Keratinocyte (primary cell): ENCODE data around the gene FGFR3. TPM values are rescaled to one million over a fixed set of nuclear protein-coding genes. Genes with fewer than 3 reads are reported as not detected.

Source experiments
- DNase-seq: peaks from one replicate; pipeline ENCODE4 v3.0.0-alpha.2; 2011; ENCODE audit warnings: low read depth, missing footprints, low spot score
- FAIRE-seq: peaks from 2 replicates; lab custom pipeline; 2011; peaks lifted over from hg19 to GRCh38; lab: Jason Lieb, UNC
- H2AFZ ChIP-seq: 2 replicates; pipeline ENCODE4 v1.6.0; 2012; ENCODE audit warnings: low read length, control low read depth, inconsistent platforms; ENCODE audit not compliant: control insufficient read depth
- H3K27ac ChIP-seq: 2 replicates; pipeline ENCODE4 v1.5.1; 2011; ENCODE audit warnings: low read length; ENCODE audit not compliant: control insufficient read depth, insufficient read depth
- H3K27me3 ChIP-seq: 3 replicates; pipeline ENCODE4 v1.6.0; 2011; ENCODE audit warnings: low read length; ENCODE audit not compliant: control insufficient read depth, insufficient read depth; ENCODE audit errors: extremely low read depth
- H3K36me3 ChIP-seq, 2 experiments: 2 replicates in 1 of 2; 3 replicates in 1 of 2; pipeline ENCODE4 v1.5.1; 2011; ENCODE audit warnings: low read length in 2 of 2, mild to moderate bottlenecking in 1 of 2; ENCODE audit not compliant: control insufficient read depth in 2 of 2, insufficient read depth in 2 of 2; ENCODE audit errors: extremely low read depth in 1 of 2
- H3K4me1 ChIP-seq: 3 replicates; pipeline ENCODE4 v1.5.1; 2011; ENCODE audit warnings: low read length; ENCODE audit not compliant: control insufficient read depth, insufficient read depth; ENCODE audit errors: extremely low read depth
- H3K4me2 ChIP-seq: 3 replicates; pipeline ENCODE4 v1.6.0; 2011; ENCODE audit warnings: low read depth, low read length; ENCODE audit not compliant: control insufficient read depth, insufficient read depth; ENCODE audit errors: extremely low read depth
- H3K4me3 ChIP-seq, 3 experiments: fragments of 200-600 bp in 1 of 3; sonication (generic) in 1 of 3; 2 replicates in 2 of 3; 3 replicates in 1 of 3; pipeline ENCODE4 v1.5.1; 2011 to 2016; ENCODE audit warnings: low read length in 3 of 3, mild to moderate bottlenecking in 3 of 3, control low read depth in 2 of 3, inconsistent platforms in 1 of 3, low read depth in 1 of 3, mixed read lengths in 1 of 3, mixed run types in 1 of 3, moderate library complexity in 1 of 3; ENCODE audit not compliant: control insufficient read depth in 2 of 3, insufficient read depth in 2 of 3; ENCODE audit errors: extremely low read depth in 1 of 3
- H3K79me2 ChIP-seq: 2 replicates; pipeline ENCODE4 v1.6.0; 2012; ENCODE audit warnings: low read length; ENCODE audit not compliant: control insufficient read depth, insufficient read depth
- H3K9ac ChIP-seq: 3 replicates; pipeline ENCODE4 v1.6.0; 2011; ENCODE audit warnings: low read length; ENCODE audit not compliant: control insufficient read depth, insufficient read depth; ENCODE audit errors: extremely low read depth
- H3K9me1 ChIP-seq: 3 replicates; pipeline ENCODE4 v1.6.0; 2011; ENCODE audit warnings: low read length; ENCODE audit not compliant: control insufficient read depth, insufficient read depth; ENCODE audit errors: extremely low read depth
- H3K9me3 ChIP-seq: 2 replicates; pipeline ENCODE4 v1.5.1; 2012; ENCODE audit warnings: low read depth, low read length; ENCODE audit not compliant: control insufficient read depth
- H4K20me1 ChIP-seq: 3 replicates; pipeline ENCODE4 v1.6.0; 2011; ENCODE audit warnings: low read length; ENCODE audit not compliant: control insufficient read depth, insufficient read depth; ENCODE audit errors: extremely low read depth
- CTCF ChIP-seq, 3 experiments: IDR thresholded peaks in 1 of 3; conservative IDR thresholded peaks in 1 of 3; optimal IDR thresholded peaks in 1 of 3; 2 replicates in 2 of 3; 3 replicates in 1 of 3; pipeline versions ENCODE3 to v1.5.1; 2011; ENCODE audit warnings: low read length in 3 of 3, mild to moderate bottlenecking in 3 of 3, moderate library complexity in 2 of 3, control low read depth in 1 of 3, inconsistent platforms in 1 of 3; ENCODE audit not compliant: insufficient read depth in 2 of 3; ENCODE audit errors: extremely low read depth in 1 of 3
- EZH2 ChIP-seq: IDR thresholded peaks from one replicate; pipeline ENCODE4 v1.6.1; 2012; ENCODE audit warnings: inconsistent platforms, mild to moderate bottlenecking, low read length, moderate library complexity
- dilution Hi-C: fragments of 300-500 bp; cut with MboI; formaldehyde crosslinking; loops from one replicate; pipeline ENCODE4 v1.7.0; 2020; ENCODE audit warnings: low sequenced_read_pairs; ENCODE audit not compliant: extremely low pct_ligation_motif_present
- polyA plus RNA-seq, 5 experiments: library from polyadenylated mRNA; depleted of rRNA in 3 of 5; stranded (reverse) in 3 of 5; stranded (forward) in 1 of 5; unstranded in 1 of 5; fragments of >200 nt; gene quantifications; 1 replicate in 1 of 5; 2 replicates in 3 of 5; 3 replicates in 1 of 5; pipeline versions ENCODE4 v1.2.1 to v1.2.3, GENCODE V29; 2011 to 2012; ENCODE audit warnings: missing spikeins in 2 of 5, low read depth in 1 of 5, low replicate concordance in 1 of 5

Gene FGFR3
- polyA plus RNA-seq, 1 donor (not counting 4 experiments of a cell fraction or from before 2014, with no cell fraction given) = 45.2 TPM

- Histone ChIP-seq H3K27ac (no peak overlapping the region), H3K4me3 (no peak overlapping the region), H2AFZ (no peak overlapping the region), H3K27me3 (no peaks in the 10 kb centered on the region), H3K79me2 (no peaks in the 10 kb centered on the region), H3K9me1 (no peaks in the 10 kb centered on the region), H3K9ac (no peak overlapping the region), H3K4me1 (no peaks in the 10 kb centered on the region), H3K4me2 (no peak overlapping the region), H3K36me3 (peaks cover 27 to 32% of the 10 kb centered on the region in 2 experiments), H4K20me1 (peaks cover 9% of the 10 kb centered on the region), H3K9me3 (no peaks in the 10 kb centered on the region)
- no peak for TF ChIP-seq EZH2
- peak in 2 of 3 experiments; percentile 80 to 90 for TF ChIP-seq CTCF (optimal IDR thresholded peaks at IDR 0.05 in 1 of 3, IDR thresholded peaks at IDR 0.05 in 1 of 3, conservative IDR thresholded peaks at IDR 0.05 in 1 of 3; ENCODE audit: extremely low read depth in 1 of 3, insufficient read depth in 2 of 3, low read length in 3 of 3)
- DNase-seq (no peak), FAIRE-seq (no peak)
- dilution Hi-C loops = no loop called here
Observed at GRCh38 chr4:1809754-1810502, 16.8 kb downstream of the FGFR3 start.

GRCh38 chr4:1810765-1811164 lies 17.7 kb downstream of the FGFR3 start:
- Histone ChIP-seq H3K27ac (no peak overlapping the region), H3K4me2 (no peak overlapping the region), H3K9ac (no peak overlapping the region), H3K9me3 (no peaks in the 10 kb centered on the region), H3K79me2 (no peaks in the 10 kb centered on the region), H3K9me1 (no peaks in the 10 kb centered on the region), H3K27me3 (no peaks in the 10 kb centered on the region), H4K20me1 (peaks cover 8% of the 10 kb centered on the region), H3K4me3 (no peak overlapping the region), H3K4me1 (no peaks in the 10 kb centered on the region), H3K36me3 (peaks cover 26 to 30% of the 10 kb centered on the region in 2 experiments), H2AFZ (no peak overlapping the region)
- FAIRE-seq (no peak), DNase-seq (no peak)
- dilution Hi-C loops = no loop called here
- TF ChIP-seq EZH2 (no peak), CTCF (optimal IDR thresholded peaks at IDR 0.05 in 1 of 3, IDR thresholded peaks at IDR 0.05 in 1 of 3, conservative IDR thresholded peaks at IDR 0.05 in 1 of 3; ENCODE audit: extremely low read depth in 1 of 3, insufficient read depth in 2 of 3, low read length in 3 of 3) (no peak)
